ENCODE measurements around the gene SIN3B. TPM values are rescaled to one million over a fixed set of nuclear protein-coding genes. Genes with fewer than 3 reads are reported as not detected.

The SIN3B gene, protein sequence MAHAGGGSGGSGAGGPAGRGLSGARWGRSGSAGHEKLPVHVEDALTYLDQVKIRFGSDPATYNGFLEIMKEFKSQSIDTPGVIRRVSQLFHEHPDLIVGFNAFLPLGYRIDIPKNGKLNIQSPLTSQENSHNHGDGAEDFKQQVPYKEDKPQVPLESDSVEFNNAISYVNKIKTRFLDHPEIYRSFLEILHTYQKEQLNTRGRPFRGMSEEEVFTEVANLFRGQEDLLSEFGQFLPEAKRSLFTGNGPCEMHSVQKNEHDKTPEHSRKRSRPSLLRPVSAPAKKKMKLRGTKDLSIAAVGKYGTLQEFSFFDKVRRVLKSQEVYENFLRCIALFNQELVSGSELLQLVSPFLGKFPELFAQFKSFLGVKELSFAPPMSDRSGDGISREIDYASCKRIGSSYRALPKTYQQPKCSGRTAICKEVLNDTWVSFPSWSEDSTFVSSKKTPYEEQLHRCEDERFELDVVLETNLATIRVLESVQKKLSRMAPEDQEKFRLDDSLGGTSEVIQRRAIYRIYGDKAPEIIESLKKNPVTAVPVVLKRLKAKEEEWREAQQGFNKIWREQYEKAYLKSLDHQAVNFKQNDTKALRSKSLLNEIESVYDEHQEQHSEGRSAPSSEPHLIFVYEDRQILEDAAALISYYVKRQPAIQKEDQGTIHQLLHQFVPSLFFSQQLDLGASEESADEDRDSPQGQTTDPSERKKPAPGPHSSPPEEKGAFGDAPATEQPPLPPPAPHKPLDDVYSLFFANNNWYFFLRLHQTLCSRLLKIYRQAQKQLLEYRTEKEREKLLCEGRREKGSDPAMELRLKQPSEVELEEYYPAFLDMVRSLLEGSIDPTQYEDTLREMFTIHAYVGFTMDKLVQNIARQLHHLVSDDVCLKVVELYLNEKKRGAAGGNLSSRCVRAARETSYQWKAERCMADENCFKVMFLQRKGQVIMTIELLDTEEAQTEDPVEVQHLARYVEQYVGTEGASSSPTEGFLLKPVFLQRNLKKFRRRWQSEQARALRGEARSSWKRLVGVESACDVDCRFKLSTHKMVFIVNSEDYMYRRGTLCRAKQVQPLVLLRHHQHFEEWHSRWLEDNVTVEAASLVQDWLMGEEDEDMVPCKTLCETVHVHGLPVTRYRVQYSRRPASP
- 17.4 and 25.7 TPM in 2 replicates for total RNA-seq

DNA sequence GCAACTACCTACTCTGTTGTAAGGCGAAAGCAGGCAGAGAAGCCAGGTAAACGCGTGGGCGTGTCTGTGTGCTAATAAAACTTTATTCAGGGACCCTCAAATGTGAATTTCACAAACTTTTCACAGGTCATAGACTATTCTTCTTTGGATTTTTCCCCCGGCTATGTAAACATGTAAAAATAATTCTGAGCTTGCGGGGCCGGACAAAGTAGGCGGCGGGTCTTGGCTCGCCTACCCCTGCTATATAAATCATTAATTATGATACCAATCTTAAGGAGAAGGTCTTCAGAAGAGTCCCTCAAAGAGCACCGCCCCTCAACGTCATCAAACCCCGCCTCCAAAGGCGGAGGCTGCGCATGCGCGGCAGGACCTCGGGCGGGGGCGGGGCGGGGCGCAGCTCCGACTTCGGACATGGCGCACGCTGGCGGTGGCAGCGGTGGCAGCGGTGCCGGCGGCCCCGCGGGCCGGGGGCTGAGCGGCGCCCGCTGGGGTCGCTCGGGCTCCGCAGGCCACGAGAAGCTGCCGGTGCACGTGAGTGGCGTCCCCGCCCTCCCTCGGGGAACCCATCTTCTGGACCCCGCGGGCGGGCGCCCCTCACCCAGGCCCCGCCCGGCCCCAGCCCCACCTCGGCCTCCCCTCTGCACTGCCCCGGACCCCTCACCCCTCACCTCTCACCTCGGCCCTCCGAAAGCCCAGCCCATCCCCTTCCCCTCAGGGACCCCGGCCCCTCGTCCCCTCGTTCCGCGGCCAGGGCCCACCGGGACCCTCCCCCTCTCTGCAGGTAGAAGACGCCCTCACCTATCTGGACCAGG lies at the start of gene SIN3B:
SIN3B (plus strand) TSS at position 389 of the 812 bp plus-strand sequence; CDS start at position 412, 23 bp downstream.

DNA sequence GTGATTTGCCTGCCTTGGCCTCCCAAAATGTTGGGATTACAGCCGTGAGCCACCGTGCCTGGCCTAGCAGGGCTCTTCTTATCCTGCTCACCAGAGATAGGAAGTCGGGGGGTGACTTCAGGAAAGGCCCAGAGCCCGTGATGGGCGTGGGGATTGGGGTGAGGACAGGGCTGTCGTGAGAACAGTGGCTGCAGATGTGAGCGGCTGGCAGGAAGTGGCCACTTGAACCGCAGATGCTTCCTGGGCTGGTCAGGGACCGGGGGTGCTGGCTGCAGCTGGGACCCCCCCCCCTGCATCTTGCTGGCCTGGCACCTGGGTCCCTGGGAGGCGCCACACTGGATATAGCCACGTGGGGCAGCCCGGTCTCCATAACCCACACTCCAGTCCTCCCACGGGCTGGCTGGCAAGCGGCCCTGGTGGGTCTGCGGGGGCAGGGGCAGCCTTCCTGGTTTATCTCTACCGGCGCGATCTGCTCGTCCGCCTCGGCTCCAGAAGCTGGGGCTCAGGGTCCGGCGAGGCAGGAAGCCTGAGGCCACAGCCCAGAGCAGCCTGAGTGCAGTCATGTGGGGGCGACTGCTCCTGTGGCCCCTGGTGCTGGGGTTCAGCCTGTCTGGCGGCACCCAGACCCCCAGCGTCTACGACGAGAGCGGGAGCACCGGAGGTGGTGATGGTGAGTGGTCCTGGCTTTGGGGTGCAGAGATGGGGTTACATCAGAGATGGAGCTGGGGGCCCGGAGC lies 59.6 kb downstream of the SIN3B start, which contains the start of gene F2RL3:
F2RL3 (plus strand) TSS at position 371 of the 737 bp plus-strand sequence; CDS start at position 562, 191 bp downstream.

Other genes starting within 250 kb of the SIN3B start
- gene MED26, start 201.2 kb upstream of the SIN3B start, total RNA-seq = 3.7 and 4.0 TPM in 2 replicates
- 50.8 and 54.2 TPM in 2 replicates for gene SMIM7, start 169.3 kb upstream of the SIN3B start, total RNA-seq
- gene TMEM38A, start 168.3 kb upstream of the SIN3B start, total RNA-seq = 1.4 and 1.7 TPM in 2 replicates
- not detected in 2 replicates for gene NWD1, start 109.6 kb upstream of the SIN3B start, total RNA-seq
- gene F2RL3, start 59.6 kb downstream of the SIN3B start, total RNA-seq = 4.4 and 6.4 TPM in 2 replicates
- gene CPAMD8, start 197.4 kb downstream of the SIN3B start, total RNA-seq = 1.8 and 2.6 TPM in 2 replicates
- 1.6 and 1.9 TPM in 2 replicates for gene HAUS8, start 246.1 kb downstream of the SIN3B start, total RNA-seq
- 24.0 and 24.8 TPM in 2 replicates for gene MYO9B, start 246.4 kb downstream of the SIN3B start, total RNA-seq